HepG2 (cell line): ENCODE results near the gene DOCK4. TPM values are rescaled to one million over a fixed set of nuclear protein-coding genes. Genes with fewer than 3 reads are reported as not detected.

Experiments used
- AHDC1 ChIP-seq: sonication (generic); formaldehyde crosslinking; IDR thresholded peaks from 2 replicates; pipeline ENCODE4 v1.5.1; 2020; ENCODE audit warnings: mild to moderate bottlenecking, missing genetic modification reagents, borderline replicate concordance
- BCL3 ChIP-seq: sonication (generic); formaldehyde crosslinking; IDR thresholded peaks from 2 replicates; pipeline ENCODE4 v1.5.1; 2020; ENCODE audit warnings: mild to moderate bottlenecking, missing genetic modification reagents, moderate library complexity
- HNF4G ChIP-seq, 2 experiments: sonication (generic) in 1 of 2; formaldehyde crosslinking in 1 of 2; IDR thresholded peaks; 2 replicates each; pipeline versions ENCODE4 v1.4.0 to v1.6.1; 2011 to 2020; ENCODE audit warnings: borderline replicate concordance in 2 of 2, low read depth in 2 of 2, mild to moderate bottlenecking in 2 of 2, low read length in 1 of 2, missing genetic modification reagents in 1 of 2, moderate library complexity in 1 of 2
- HNRNPLL ChIP-seq: fragments of 200-400 bp; formaldehyde crosslinking; IDR thresholded peaks from 2 replicates; pipeline ENCODE4 v1.6.1; 2017; ENCODE audit warnings: mild to moderate bottlenecking, low read depth, low read length; ENCODE audit not compliant: poor library complexity, severe bottlenecking
- KDM1A ChIP-seq: IDR thresholded peaks from 2 replicates; pipeline ENCODE4 v1.6.1; 2016; ENCODE audit warnings: missing compliant biosample characterization
- SATB2 ChIP-seq: sonication (generic); formaldehyde crosslinking; IDR thresholded peaks from 2 replicates; pipeline ENCODE4 v1.5.0; 2020; ENCODE audit warnings: missing genetic modification reagents
- SNAI1 ChIP-seq: sonication (generic); formaldehyde crosslinking; IDR thresholded peaks from 2 replicates; pipeline ENCODE4 v1.5.0; 2020; ENCODE audit warnings: mild to moderate bottlenecking, missing genetic modification reagents, borderline replicate concordance
- SPEN ChIP-seq: sonication (generic); formaldehyde crosslinking; IDR thresholded peaks from 2 replicates; pipeline ENCODE4 v1.5.1; 2020; ENCODE audit warnings: low read depth, mild to moderate bottlenecking, missing genetic modification reagents
- USF2 ChIP-seq, 2 experiments: sonication (generic) in 1 of 2; formaldehyde crosslinking in 1 of 2; IDR thresholded peaks; 2 replicates each; pipeline versions ENCODE4 v1.5.1 to v1.6.1; 2011 to 2020; ENCODE audit warnings: borderline replicate concordance in 1 of 2, low read depth in 1 of 2, low read length in 1 of 2, mild to moderate bottlenecking in 1 of 2, missing genetic modification reagents in 1 of 2, moderate library complexity in 1 of 2
- ZHX2 ChIP-seq, 2 experiments: sonication (generic) in 1 of 2; formaldehyde crosslinking in 1 of 2; IDR thresholded peaks; 2 replicates each; pipeline versions ENCODE4 v1.6.1 to v1.9.0; 2014 to 2022; ENCODE audit warnings: antibody characterized with exemption in 1 of 2, borderline replicate concordance in 1 of 2, inconsistent platforms in 1 of 2, low read depth in 1 of 2, missing genetic modification reagents in 1 of 2
- polyA plus RNA-seq, 8 experiments: library from polyadenylated mRNA; depleted of rRNA in 3 of 8; stranded (reverse) in 7 of 8; unstranded in 1 of 8; fragments of >200 nt; fragmentation: Illumina TruSeq in 4 of 8; extraction: Trizol in 4 of 8; gene quantifications; 2 replicates each; pipeline versions ENCODE4 v1.2.1 to v1.2.3, GENCODE V29; 2011 to 2016; ENCODE audit warnings: low read depth in 4 of 8, missing spikeins in 1 of 8, mixed read lengths in 1 of 8; ENCODE audit not compliant: insufficient read depth in 1 of 8
- total RNA-seq, 5 experiments: library from RNA; depleted of rRNA; stranded (reverse); fragments of >200 nt; fragmentation: Illumina TruSeq; extraction: Trizol; gene quantifications; 2 replicates each; pipeline ENCODE4 v1.2.3, GENCODE V29; 2016; ENCODE audit warnings: low read depth in 1 of 5

Gene DOCK4
- total and polyA plus RNA-seq, 2 of the 13 experiments (the other 11 are each of a cell fraction or from before 2014, with no cell fraction given): 13.5 to 17.4 TPM

GRCh38 chr7:112086496-112087254 is 119.5 kb downstream of the DOCK4 start (continued):
- TF ChIP-seq USF2 (IDR thresholded peaks at IDR 0.05; ENCODE audit: low read depth, low read length) (no peak), USF2 (CRISPR knock-in tag; IDR thresholded peaks at IDR 0.05; ENCODE audit: borderline replicate concordance) (no peak), KDM1A (CRISPR knock-in tag) (0 out of 2 replicates have a peak, but pooled peaks have one; percentile 14), SNAI1 (no peak), HNRNPLL (no peak), SPEN (no peak), SATB2 (CRISPR knock-in tag) (no peak), BCL3 (CRISPR knock-in tag) (no peak), HNF4G (IDR thresholded peaks at IDR 0.05; ENCODE audit: borderline replicate concordance, low read depth, low read length) (no peak), HNF4G (CRISPR knock-in tag; IDR thresholded peaks at IDR 0.05; ENCODE audit: borderline replicate concordance, low read depth) (no peak), ZHX2 (IDR thresholded peaks at IDR 0.05; ENCODE audit: low read depth) (no peak; the same call in 1 of the 2 replicates), ZHX2 (CRISPR knock-in tag; IDR thresholded peaks at IDR 0.05; ENCODE audit: borderline replicate concordance) (no peak), AHDC1 (CRISPR knock-in tag) (peak; percentile 83; the same call in 1 of the 2 replicates)
